ENCODE measurements around the gene BNIPL.

Gene BNIPL

GRCh38 chr1:151036356-151036755, at the start of gene BNIPL:
BNIPL (plus strand) TSS chr1:151036586; CDS start chr1:151036726, 140 bp downstream.
- no peak for DNase-seq
- H3K27ac Mint-ChIP-seq, result peak within 1 kb of the TSS; percentile 3 to 64
- no peaks in the 10 kb centered on the region for H3K9me3 Mint-ChIP-seq
- no peaks in the 10 kb centered on the region for H3K27me3 Mint-ChIP-seq
- H3K4me3 Mint-ChIP-seq, result no peak within 1 kb of the TSS
- ATAC-seq, result no peak
- no peaks in the 10 kb centered on the region for H3K4me1 Mint-ChIP-seq

- peak overlapping the region in 1 of 2 donors; percentile 22 for H3K27ac Mint-ChIP-seq
- peaks cover 5% of the 10 kb centered on the region for H3K4me1 Mint-ChIP-seq
Measured at GRCh38 chr1:150987924-150988323, 48.5 kb upstream of the BNIPL start.

GRCh38 chr1:150992626-150993025, 43.8 kb upstream of the BNIPL start:
- Mint-ChIP-seq H3K9me3 (no peaks in the 10 kb centered on the region), H3K4me3 (no peak overlapping the region), H3K27ac (no peak overlapping the region), H3K4me1 (peaks cover 11% of the 10 kb centered on the region), H3K27me3 (no peaks in the 10 kb centered on the region)
- ATAC-seq (no peak), DNase-seq (no peak)

More at GRCh38 chr1:150987924-150988323, 48.5 kb upstream of the BNIPL start:
- DNase-seq (no peak), ATAC-seq (no peak)
- Mint-ChIP-seq H3K27me3 (no peaks in the 10 kb centered on the region), H3K4me3 (no peak overlapping the region), H3K9me3 (no peaks in the 10 kb centered on the region)

- H3K4me3 Mint-ChIP-seq, result no peak overlapping the region
- no peak overlapping the region for H3K27ac Mint-ChIP-seq
- H3K27me3 Mint-ChIP-seq, result no peaks in the 10 kb centered on the region
- DNase-seq (no peak), ATAC-seq (no peak)
- H3K4me1 Mint-ChIP-seq, result peaks cover 10% of the 10 kb centered on the region
- no peaks in the 10 kb centered on the region for H3K9me3 Mint-ChIP-seq
Measured at GRCh38 chr1:150994248-150994647, 42.1 kb upstream of the BNIPL start.

- Mint-ChIP-seq H3K4me1 (peaks cover 20% of the 10 kb centered on the region), H3K9me3 (no peaks in the 10 kb centered on the region), H3K4me3 (no peak overlapping the region), H3K27ac (no peak overlapping the region), H3K27me3 (no peaks in the 10 kb centered on the region)
- no peak for ATAC-seq
- DNase-seq, result no peak
Measured at GRCh38 chr1:150995460-150995859, 40.9 kb upstream of the BNIPL start.

GRCh38 chr1:150995896-150996295, 40.5 kb upstream of the BNIPL start:
- Mint-ChIP-seq H3K4me3 (no peak overlapping the region), H3K27ac (no peak overlapping the region), H3K4me1 (peaks cover 24% of the 10 kb centered on the region), H3K9me3 (no peaks in the 10 kb centered on the region), H3K27me3 (no peaks in the 10 kb centered on the region)
- DNase-seq, result no peak
- ATAC-seq, result no peak

- Mint-ChIP-seq H3K27ac (no peak overlapping the region), H3K9me3 (no peaks in the 10 kb centered on the region), H3K4me1 (peaks cover 38% of the 10 kb centered on the region), H3K4me3 (no peak overlapping the region), H3K27me3 (no peaks in the 10 kb centered on the region)
- DNase-seq (no peak), ATAC-seq (no peak)
Measured at GRCh38 chr1:150997126-150997872, 39.1 kb upstream of the BNIPL start.

GRCh38 chr1:150997949-150998348, 38.4 kb upstream of the BNIPL start:
- Mint-ChIP-seq H3K9me3 (no peaks in the 10 kb centered on the region), H3K27me3 (no peaks in the 10 kb centered on the region), H3K27ac (no peak overlapping the region), H3K4me3 (no peak overlapping the region), H3K4me1 (peaks cover 44% of the 10 kb centered on the region)
- no peak for ATAC-seq
- DNase-seq, result no peak

GRCh38 chr1:150999051-150999674, 37.2 kb upstream of the BNIPL start:
- Mint-ChIP-seq H3K4me3 (no peak overlapping the region), H3K4me1 (peaks cover 57% of the 10 kb centered on the region), H3K27ac (no peak overlapping the region), H3K9me3 (no peaks in the 10 kb centered on the region), H3K27me3 (no peaks in the 10 kb centered on the region)
- no peak for DNase-seq
- ATAC-seq, result peak; percentile 57

- H3K27ac Mint-ChIP-seq, result no peak overlapping the region
- no peaks in the 10 kb centered on the region for H3K9me3 Mint-ChIP-seq
- H3K4me3 Mint-ChIP-seq, result no peak overlapping the region
- no peaks in the 10 kb centered on the region for H3K27me3 Mint-ChIP-seq
- DNase-seq, result no peak
- ATAC-seq, result no peak
- H3K4me1 Mint-ChIP-seq, result peaks cover 64% of the 10 kb centered on the region
Measured at GRCh38 chr1:150999926-151000325, 36.5 kb upstream of the BNIPL start.

- Mint-ChIP-seq H3K4me3 (no peak overlapping the region), H3K9me3 (no peaks in the 10 kb centered on the region), H3K4me1 (peaks cover 69% of the 10 kb centered on the region), H3K27ac (peak overlapping the region in 1 of 2 donors; percentile 75), H3K27me3 (no peaks in the 10 kb centered on the region)
- DNase-seq (no peak), ATAC-seq (no peak)
Measured at GRCh38 chr1:151000408-151000807, 36.0 kb upstream of the BNIPL start.

GRCh38 chr1:151001602-151002001, 34.8 kb upstream of the BNIPL start:
- H3K9me3 Mint-ChIP-seq, result no peaks in the 10 kb centered on the region
- H3K27me3 Mint-ChIP-seq, result no peaks in the 10 kb centered on the region
- DNase-seq, result no peak
- no peak for ATAC-seq
- no peak overlapping the region for H3K4me3 Mint-ChIP-seq
- peak overlapping the region in 1 of 2 donors; percentile 27 for H3K27ac Mint-ChIP-seq
- peaks cover 74% of the 10 kb centered on the region for H3K4me1 Mint-ChIP-seq

- H3K4me1 Mint-ChIP-seq, result peaks cover 79% of the 10 kb centered on the region
Measured at GRCh38 chr1:151002051-151002450, 34.3 kb upstream of the BNIPL start.

GRCh38 chr1:151002611-151003010, 33.8 kb upstream of the BNIPL start:
- peaks cover 84% of the 10 kb centered on the region for H3K4me1 Mint-ChIP-seq
- H3K27ac Mint-ChIP-seq, result peak overlapping the region; percentile 79 to 93
- no peaks in the 10 kb centered on the region for H3K9me3 Mint-ChIP-seq
- H3K4me3 Mint-ChIP-seq, result peak overlapping the region; percentile 39 to 66
- DNase-seq, result no peak
- no peaks in the 10 kb centered on the region for H3K27me3 Mint-ChIP-seq
- ATAC-seq, result no peak

More at GRCh38 chr1:151002051-151002450, 34.3 kb upstream of the BNIPL start:
- H3K4me3 Mint-ChIP-seq, result no peak overlapping the region
- no peaks in the 10 kb centered on the region for H3K27me3 Mint-ChIP-seq
- no peak overlapping the region for H3K27ac Mint-ChIP-seq
- DNase-seq (no peak), ATAC-seq (no peak)
- no peaks in the 10 kb centered on the region for H3K9me3 Mint-ChIP-seq

- H3K27me3 Mint-ChIP-seq, result no peaks in the 10 kb centered on the region
- H3K4me3 Mint-ChIP-seq, result peak overlapping the region; percentile 39 to 66
- ATAC-seq (no peak), DNase-seq (no peak)
- H3K9me3 Mint-ChIP-seq, result no peaks in the 10 kb centered on the region
- peaks cover 88% of the 10 kb centered on the region for H3K4me1 Mint-ChIP-seq
- peak overlapping the region in 1 of 2 donors; percentile 30 for H3K27ac Mint-ChIP-seq
Measured at GRCh38 chr1:151003180-151003579, 33.2 kb upstream of the BNIPL start.

GRCh38 chr1:151005729-151006319, 30.6 kb upstream of the BNIPL start:
- peak overlapping the region; percentile 98 to 100 for H3K4me3 Mint-ChIP-seq
- peak overlapping the region; percentile 98 to 99 for H3K27ac Mint-ChIP-seq
- no peak for ATAC-seq
- H3K9me3 Mint-ChIP-seq, result no peaks in the 10 kb centered on the region
- H3K27me3 Mint-ChIP-seq, result no peaks in the 10 kb centered on the region
- H3K4me1 Mint-ChIP-seq, result peaks cover 96% of the 10 kb centered on the region
- DNase-seq, result no peak

Data from stimulated activated naive CD8-positive, alpha-beta T cell treated with anti-CD3 and anti-CD28 coated beads, Interleukin-15, amount 100 ng/mL, for 72 hours (primary cell).